Smooth muscle cell (in vitro differentiated cells): ENCODE results near the gene MGA. TPM values are rescaled to one million over a fixed set of nuclear protein-coding genes. Genes with fewer than 3 reads are reported as not detected.

Experiments used
- DNase-seq: peaks from one replicate; lab custom pipeline; 2025; ENCODE audit not compliant: unreplicated experiment; lab: John Stamatoyannopoulos, UW
- H2AFZ ChIP-seq: fragments of 200-600 bp; sonication (generic); 2 replicates; pipeline ENCODE4 v1.6.0; 2016; ENCODE audit warnings: antibody characterized with exemption, low read depth, mild to moderate bottlenecking
- H3F3A ChIP-seq: fragments of 200-600 bp; sonication (generic); 2 replicates; pipeline ENCODE4 v1.6.0; 2017; ENCODE audit warnings: antibody characterized with exemption, low read depth
- H3K27ac ChIP-seq: fragments of 200-600 bp; sonication (generic); 2 replicates; pipeline ENCODE4 v1.5.1; 2016; ENCODE audit warnings: low read depth, mild to moderate bottlenecking
- H3K27me3 ChIP-seq: fragments of 200-600 bp; sonication (generic); 2 replicates; pipeline ENCODE4 v1.6.1; 2016; ENCODE audit warnings: low read depth, mild to moderate bottlenecking
- H3K36me3 ChIP-seq: fragments of 200-600 bp; sonication (generic); 2 replicates; pipeline ENCODE4 v1.5.1; 2016; ENCODE audit warnings: low read depth
- H3K4me1 ChIP-seq: fragments of 200-600 bp; sonication (generic); 2 replicates; pipeline ENCODE4 v1.5.1; 2016; ENCODE audit warnings: low read depth
- H3K4me2 ChIP-seq: fragments of 200-600 bp; sonication (generic); 2 replicates; pipeline ENCODE4 v1.6.0; 2016; ENCODE audit warnings: mild to moderate bottlenecking
- H3K4me3 ChIP-seq: fragments of 200-600 bp; sonication (generic); 2 replicates; pipeline ENCODE4 v1.5.1; 2016; ENCODE audit warnings: mild to moderate bottlenecking
- H3K79me2 ChIP-seq: fragments of 200-600 bp; sonication (generic); 2 replicates; pipeline ENCODE4 v1.6.0; 2016; ENCODE audit warnings: low read depth, mild to moderate bottlenecking
- H3K9ac ChIP-seq: fragments of 200-600 bp; sonication (generic); 2 replicates; pipeline ENCODE4 v1.6.0; 2016; ENCODE audit warnings: low read depth
- H3K9me3 ChIP-seq: fragments of 200-600 bp; sonication (generic); replicated peaks from 2 replicates; pipeline ENCODE4 v1.5.1; 2016; ENCODE audit warnings: low read depth
- H4K20me1 ChIP-seq: fragments of 200-600 bp; sonication (generic); 2 replicates; pipeline ENCODE4 v1.6.0; 2016; ENCODE audit warnings: low read depth
- WGBS: methylation state at CpG from one replicate; pipeline ENCODE4 v1.1.7; 2016; ENCODE audit warnings: low lambda C conversion rate; 5-methylcytosine and 5-hydroxymethylcytosine counted together
- polyA plus RNA-seq: library from polyadenylated mRNA; unstranded; fragments of >200 nt; fragmentation: Nextera tagmentation; extraction: Ambion mirVana; gene quantifications from 2 replicates; pipeline ENCODE4 v1.2.1, GENCODE V29; 2016
- total RNA-seq: library from RNA; depleted of rRNA; stranded (reverse); fragments of >200 nt; gene quantifications from 2 replicates; pipeline ENCODE4 v1.2.3, GENCODE V29; 2014
- TF ChIP-seq, protein P1 (sequence below): fragments of 200-600 bp; sonication (generic); IDR thresholded peaks from 2 replicates; pipeline ENCODE4 v1.5.1; 2017; ENCODE audit warnings: borderline replicate concordance, mild to moderate bottlenecking, antibody characterized with exemption; ENCODE audit not compliant: insufficient read depth, poor library complexity, severe bottlenecking

MGA gene
- total and polyA plus RNA-seq, 2 experiments from 2014 or later: 5.5 to 52.9 TPM

DNA sequence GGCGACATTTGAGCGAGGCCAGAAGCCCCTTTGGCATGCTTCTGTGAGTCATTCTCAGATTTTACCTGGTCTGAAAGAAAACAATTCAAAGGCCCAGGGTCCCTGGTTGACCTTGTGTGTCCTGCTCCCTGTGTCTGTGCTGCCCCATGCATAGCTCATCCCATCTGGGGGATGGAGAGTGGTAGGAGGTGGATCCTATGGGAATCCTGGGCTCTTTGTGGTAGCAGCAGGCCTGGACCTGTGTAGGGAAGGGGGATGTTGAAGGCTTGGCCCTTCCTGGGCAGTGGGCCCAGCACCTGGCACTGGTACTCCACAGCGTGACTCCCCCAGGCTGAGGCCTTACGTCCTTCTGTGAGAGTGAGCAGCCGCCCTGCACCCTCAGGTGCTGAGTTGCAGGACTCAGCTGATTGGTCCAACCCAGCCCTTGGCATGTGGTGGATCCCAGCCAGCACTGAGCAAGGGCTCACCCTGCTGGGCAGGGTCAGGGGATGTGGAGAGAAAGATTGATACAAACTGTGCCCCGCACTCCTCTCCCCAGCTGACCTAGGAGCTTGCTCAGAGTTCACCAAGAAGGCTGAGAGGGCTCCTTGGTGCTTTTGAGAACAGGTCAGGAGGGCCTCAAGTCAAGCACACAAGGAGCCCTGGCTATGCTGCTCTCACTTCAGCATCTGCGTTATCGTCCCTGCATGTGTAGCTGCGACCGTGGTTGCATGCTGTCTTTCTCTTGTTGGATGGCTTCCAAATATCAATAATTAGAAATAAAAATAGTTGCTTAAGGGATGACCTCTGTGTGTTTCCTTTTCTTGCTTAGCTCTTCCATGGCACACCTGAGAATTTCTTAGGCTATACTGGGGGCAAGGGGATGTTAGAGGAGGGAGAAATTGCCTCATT lies 146.3 kb downstream of the MGA start:
- Histone ChIP-seq H3K4me2 (no peak overlapping the region), H3K79me2 (peaks cover 6% of the 10 kb centered on the region), H2AFZ (no peak overlapping the region), H3K27ac (no peak overlapping the region), H3K36me3 (no peaks in the 10 kb centered on the region), H3K27me3 (no peaks in the 10 kb centered on the region), H3K4me1 (no peaks in the 10 kb centered on the region), H4K20me1 (peaks cover 15% of the 10 kb centered on the region), H3K9me3 (no peaks in the 10 kb centered on the region), H3K9ac (no peak overlapping the region), H3K4me3 (no peak overlapping the region), H3F3A (no peaks in the 10 kb centered on the region)
- 84% methylated on average over 10 of the region's 10 CpGs for WGBS
- TF ChIP-seq, protein P1, sequence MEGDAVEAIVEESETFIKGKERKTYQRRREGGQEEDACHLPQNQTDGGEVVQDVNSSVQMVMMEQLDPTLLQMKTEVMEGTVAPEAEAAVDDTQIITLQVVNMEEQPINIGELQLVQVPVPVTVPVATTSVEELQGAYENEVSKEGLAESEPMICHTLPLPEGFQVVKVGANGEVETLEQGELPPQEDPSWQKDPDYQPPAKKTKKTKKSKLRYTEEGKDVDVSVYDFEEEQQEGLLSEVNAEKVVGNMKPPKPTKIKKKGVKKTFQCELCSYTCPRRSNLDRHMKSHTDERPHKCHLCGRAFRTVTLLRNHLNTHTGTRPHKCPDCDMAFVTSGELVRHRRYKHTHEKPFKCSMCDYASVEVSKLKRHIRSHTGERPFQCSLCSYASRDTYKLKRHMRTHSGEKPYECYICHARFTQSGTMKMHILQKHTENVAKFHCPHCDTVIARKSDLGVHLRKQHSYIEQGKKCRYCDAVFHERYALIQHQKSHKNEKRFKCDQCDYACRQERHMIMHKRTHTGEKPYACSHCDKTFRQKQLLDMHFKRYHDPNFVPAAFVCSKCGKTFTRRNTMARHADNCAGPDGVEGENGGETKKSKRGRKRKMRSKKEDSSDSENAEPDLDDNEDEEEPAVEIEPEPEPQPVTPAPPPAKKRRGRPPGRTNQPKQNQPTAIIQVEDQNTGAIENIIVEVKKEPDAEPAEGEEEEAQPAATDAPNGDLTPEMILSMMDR: no peak
- no peak for DNase-seq

DNA sequence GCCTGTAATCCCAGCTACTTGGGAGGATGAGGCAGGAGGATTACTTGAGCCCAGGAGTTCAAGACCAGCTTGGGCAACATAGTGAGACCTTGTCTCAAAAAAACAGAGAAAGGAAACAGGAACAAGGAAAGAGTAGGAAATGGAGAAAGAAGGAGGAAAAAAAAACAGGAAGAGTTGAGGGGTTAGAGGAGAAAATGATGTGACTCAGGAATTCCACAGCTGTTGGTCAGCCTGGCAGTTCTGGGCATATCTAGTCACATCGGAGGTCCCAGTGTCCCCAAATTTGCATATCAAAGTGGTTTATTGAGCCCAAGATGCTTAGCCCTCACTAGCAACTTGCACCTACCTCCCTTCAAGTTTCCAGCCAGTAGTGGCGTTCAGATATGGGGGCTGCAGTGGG lies 148.9 kb downstream of the MGA start:
- no peak for DNase-seq
- Histone ChIP-seq H3F3A (no peaks in the 10 kb centered on the region), H3K9ac (no peak overlapping the region), H3K27ac (no peak overlapping the region), H3K4me2 (no peak overlapping the region), H4K20me1 (peaks cover 21% of the 10 kb centered on the region), H3K4me1 (no peaks in the 10 kb centered on the region), H3K79me2 (peaks cover 6% of the 10 kb centered on the region), H3K9me3 (no peaks in the 10 kb centered on the region), H2AFZ (no peak overlapping the region), H3K27me3 (no peaks in the 10 kb centered on the region), H3K4me3 (no peak overlapping the region), H3K36me3 (no peaks in the 10 kb centered on the region)
- WGBS: 61% methylated on average over 2 of the region's 2 CpGs
- TF ChIP-seq, protein P1: no peak

DNA sequence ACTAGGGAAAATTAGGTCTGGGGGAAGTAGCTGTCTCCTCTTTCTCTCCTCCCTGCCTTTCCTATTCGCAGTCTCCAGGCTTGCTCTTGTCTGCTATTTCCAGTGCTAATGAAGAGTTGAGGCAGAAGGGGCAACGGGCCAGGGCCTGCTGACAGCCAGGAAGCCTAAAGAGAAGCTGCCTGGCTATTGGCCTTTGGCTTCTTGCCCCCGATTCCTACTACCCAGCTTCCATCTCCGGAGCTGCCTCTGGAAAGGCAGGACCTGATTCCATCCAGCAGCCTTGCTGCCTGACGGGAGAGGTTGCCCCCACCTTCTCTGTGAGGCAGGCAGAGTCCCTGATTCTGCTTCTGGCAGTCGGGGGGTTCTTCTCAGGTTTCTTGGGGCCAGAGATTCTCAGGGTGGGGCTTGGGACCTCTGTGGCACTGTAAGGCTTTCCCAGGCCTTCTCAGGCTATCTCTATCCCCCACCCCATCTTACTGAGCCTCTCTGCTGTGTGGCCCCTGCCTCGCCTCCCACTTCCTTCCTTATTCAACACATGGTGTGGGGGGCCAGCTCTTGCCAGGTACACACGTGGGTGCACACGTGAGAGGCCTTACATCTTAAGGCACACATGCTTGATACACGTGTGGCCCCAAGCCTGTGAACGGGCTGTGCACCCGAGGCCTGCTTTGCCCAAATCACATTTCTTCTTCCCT lies 149.5 kb downstream of the MGA start:
- no peaks in the 10 kb centered on the region for H3K4me1 ChIP-seq
- peaks cover 21% of the 10 kb centered on the region for H4K20me1 ChIP-seq
- no peaks in the 10 kb centered on the region for H3F3A ChIP-seq
- TF ChIP-seq, protein P1: no peak
- no peak for DNase-seq
- no peak overlapping the region for H3K4me3 ChIP-seq
- H3K9me3 ChIP-seq: no peaks in the 10 kb centered on the region
- peaks cover 6% of the 10 kb centered on the region for H3K79me2 ChIP-seq
- no peak overlapping the region for H3K27ac ChIP-seq
- H3K36me3 ChIP-seq: no peaks in the 10 kb centered on the region
- H2AFZ ChIP-seq: no peak overlapping the region
- 90% methylated on average over 12 of the region's 12 CpGs for WGBS
- H3K27me3 ChIP-seq: no peaks in the 10 kb centered on the region
- H3K4me2 ChIP-seq: no peak overlapping the region
- no peak overlapping the region for H3K9ac ChIP-seq
